Measurements from ENCODE around the gene ADCY1.

ADCY1 gene

GRCh38 chr7:45568536-45569289 lies 5.5 kb upstream of the ADCY1 start:
- ChIA-PET POLR2A (no interaction called here), CTCF (no interaction called here)
- TF ChIP-seq CTCF (IDR thresholded peaks at IDR 0.05; ENCODE audit: insufficient read depth, low read length, missing control alignments), result no peak
- DNase-seq (ENCODE audit: low read depth, low spot score), result no peak
- H3K4me3 ChIP-seq (ENCODE audit: low read depth, low read length), result no peak overlapping the region

- DNase-seq (ENCODE audit: low read depth, low spot score), result no peak
- ChIA-PET POLR2A (no interaction called here), CTCF (no interaction called here)
Measured at GRCh38 chr7:45569290-45569685, 4.9 kb upstream of the ADCY1 start.

GRCh38 chr7:45570797-45571196 lies 3.4 kb upstream of the ADCY1 start:
- ChIA-PET POLR2A (no interaction called here), CTCF (no interaction called here)
- DNase-seq (ENCODE audit: low read depth, low spot score), result no peak
- H3K4me3 ChIP-seq (ENCODE audit: low read depth, low read length), result no peak overlapping the region
- no peak for TF ChIP-seq CTCF (IDR thresholded peaks at IDR 0.05; ENCODE audit: insufficient read depth, low read length, missing control alignments)

More at GRCh38 chr7:45569290-45569685, 4.9 kb upstream of the ADCY1 start:
- no peak for TF ChIP-seq CTCF (IDR thresholded peaks at IDR 0.05; ENCODE audit: insufficient read depth, low read length, missing control alignments)
- H3K4me3 ChIP-seq (ENCODE audit: low read depth, low read length), result no peak overlapping the region

- DNase-seq (ENCODE audit: low read depth, low spot score), result no peak
- TF ChIP-seq CTCF (IDR thresholded peaks at IDR 0.05; ENCODE audit: insufficient read depth, low read length, missing control alignments), result no peak
- CTCF ChIA-PET, result no interaction called here
- POLR2A ChIA-PET, result no interaction called here
- no peak overlapping the region for H3K4me3 ChIP-seq (ENCODE audit: low read depth, low read length)
Measured at GRCh38 chr7:45573204-45573603, 964 bp upstream of the ADCY1 start.

GRCh38 chr7:45574416-45574668 lies 174 bp downstream of the ADCY1 start:
- ChIA-PET CTCF (no interaction called here), POLR2A (no interaction called here)
- no peak for TF ChIP-seq CTCF (IDR thresholded peaks at IDR 0.05; ENCODE audit: insufficient read depth, low read length, missing control alignments)
- peak overlapping the region; percentile 52 for H3K4me3 ChIP-seq (ENCODE audit: low read depth, low read length)
- DNase-seq (ENCODE audit: low read depth, low spot score), result no peak

GRCh38 chr7:45574669-45575500 lies 717 bp downstream of the ADCY1 start:
- no peak for DNase-seq (ENCODE audit: low read depth, low spot score)
- H3K4me3 ChIP-seq (ENCODE audit: low read depth, low read length), result peak overlapping the region; percentile 52
- peak; percentile 37 for TF ChIP-seq CTCF (IDR thresholded peaks at IDR 0.05; ENCODE audit: insufficient read depth, low read length, missing control alignments)
- CTCF ChIA-PET, result no interaction called here
- POLR2A ChIA-PET, result no interaction called here

All from AG04449 (cell line).